Femur (tissue), 1 donor: ENCODE measurements around the gene HIVEP2.

Experiments used
- DNase-seq: peaks from one replicate; pipeline ENCODE4 v3.0.0-alpha.2; 2017

Gene HIVEP2

DNA sequence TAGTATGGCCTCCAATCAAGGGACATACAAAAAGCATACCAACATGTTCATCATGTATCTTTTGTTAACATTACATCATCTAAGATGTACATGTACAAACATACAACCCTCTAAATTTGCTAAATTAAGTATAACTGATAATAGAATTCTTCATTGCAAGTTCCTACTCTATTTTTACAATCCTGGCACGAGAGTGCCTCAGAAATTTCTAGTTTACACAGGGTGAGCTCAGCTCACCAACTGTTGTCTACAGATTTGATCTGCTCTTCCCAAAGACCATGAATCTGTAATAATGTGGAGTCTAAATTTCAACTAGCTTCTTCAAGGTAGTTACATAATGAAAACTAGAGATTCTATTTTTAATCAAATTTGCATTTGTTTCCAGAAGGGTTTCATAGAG, 179.7 kb downstream of the HIVEP2 start:
- no peak for DNase-seq

GRCh38 chr6:142764311-142764710, 180.7 kb downstream of the HIVEP2 start:
- no peak for DNase-seq

DNA sequence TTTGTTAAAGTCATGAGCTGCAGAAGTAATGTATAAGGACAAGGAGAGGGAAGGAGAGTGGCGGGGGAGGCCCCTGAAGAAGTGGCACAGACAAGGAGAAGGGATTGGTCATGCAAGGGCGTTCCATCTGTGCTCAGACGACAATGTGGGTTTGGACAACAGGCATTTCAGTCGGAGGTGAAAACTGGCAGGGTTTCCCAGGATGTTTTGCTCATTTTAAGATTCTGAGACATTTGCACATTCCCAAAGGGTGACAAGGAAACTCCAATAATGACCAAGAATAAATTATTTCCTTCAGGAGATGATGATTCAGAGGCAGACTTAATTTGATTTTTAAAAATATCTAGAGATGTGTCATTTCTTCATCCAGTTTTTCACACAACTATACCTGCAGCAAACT, 181.8 kb downstream of the HIVEP2 start:
- DNase-seq: no peak

DNA sequence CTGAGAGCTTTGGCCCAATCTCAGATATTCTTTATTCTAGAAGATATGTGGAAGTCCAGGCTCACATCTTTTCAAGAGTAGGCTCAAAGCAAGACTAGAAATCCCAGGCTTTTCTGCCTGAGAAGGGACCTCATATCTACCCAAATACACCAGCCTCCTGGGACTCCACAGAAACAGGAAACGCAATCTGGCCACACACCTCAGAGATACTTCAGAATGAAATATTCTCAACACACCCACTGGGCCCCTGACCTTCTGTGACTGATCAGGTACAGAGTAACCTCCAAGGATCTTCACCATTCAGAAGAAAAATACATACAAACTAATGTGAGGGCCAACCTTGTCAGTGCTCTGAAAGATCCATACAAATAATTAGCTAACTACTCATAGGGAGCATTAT, 183.2 kb downstream of the HIVEP2 start:
- DNase-seq: no peak

- no peak for DNase-seq
Measured at GRCh38 chr6:142760152-142760551, 184.8 kb downstream of the HIVEP2 start.

- no peak for DNase-seq
Measured at GRCh38 chr6:142758629-142759025, 186.3 kb downstream of the HIVEP2 start.

DNA sequence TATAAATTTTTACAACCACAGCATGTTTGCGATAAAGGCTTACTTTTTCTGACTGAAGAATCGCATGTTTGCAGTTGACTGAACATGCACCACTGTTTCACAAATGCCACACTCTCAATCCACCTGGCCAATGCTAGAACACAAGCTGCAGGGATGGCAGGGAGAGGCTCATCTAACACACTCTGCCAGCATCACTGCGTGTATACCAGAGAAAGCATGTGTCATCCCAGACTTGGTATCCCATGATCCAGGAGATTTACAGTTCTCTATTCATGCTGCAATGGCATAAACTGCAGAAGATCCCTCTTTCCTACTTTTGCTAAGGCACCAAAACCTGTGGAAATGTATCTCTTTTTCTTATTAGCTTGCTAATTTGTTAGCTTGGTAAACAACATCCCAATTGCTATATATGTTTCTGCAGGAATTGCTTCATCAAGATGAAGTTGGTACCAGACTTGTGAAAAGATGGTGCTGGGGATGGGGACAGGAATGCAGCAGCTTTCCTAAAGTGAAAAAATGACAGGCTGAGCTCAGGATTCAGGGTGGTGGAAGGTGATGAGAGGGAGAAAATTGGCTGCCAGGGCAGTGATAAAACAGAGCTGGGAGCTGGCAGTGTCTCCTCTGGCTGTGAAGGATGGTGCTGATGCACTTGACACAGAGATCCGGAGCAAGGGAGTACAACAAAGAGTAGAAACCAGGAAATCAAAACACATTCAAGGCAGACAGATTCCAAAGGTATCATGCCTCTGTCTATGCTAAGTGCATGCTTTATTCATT, 186.9 kb downstream of the HIVEP2 start:
- no peak for DNase-seq

DNA sequence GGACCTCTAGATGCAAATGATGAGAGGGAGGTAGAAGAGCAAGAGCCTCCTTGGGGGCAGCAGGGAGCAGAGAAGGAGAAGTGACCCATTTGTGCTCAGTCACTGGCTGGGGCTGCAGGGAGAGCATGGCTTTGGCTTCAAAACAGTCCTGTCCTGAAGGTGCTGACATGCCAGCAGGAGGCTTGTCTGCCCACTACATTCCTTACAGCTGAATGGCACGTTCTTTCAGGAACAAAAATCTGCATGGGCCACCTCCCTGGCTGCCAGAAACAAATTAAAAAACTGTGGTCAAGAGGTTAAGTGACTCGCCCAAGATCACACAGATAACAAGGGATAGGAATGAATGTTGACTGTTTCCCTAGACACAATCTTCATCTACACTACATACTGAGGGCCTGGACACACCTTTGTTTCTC, 188.8 kb downstream of the HIVEP2 start:
- DNase-seq: no peak

GRCh38 chr6:142753196-142753595, 191.8 kb downstream of the HIVEP2 start:
- no peak for DNase-seq

- no peak for DNase-seq
Measured at GRCh38 chr6:142752348-142752747, 192.6 kb downstream of the HIVEP2 start.

DNA sequence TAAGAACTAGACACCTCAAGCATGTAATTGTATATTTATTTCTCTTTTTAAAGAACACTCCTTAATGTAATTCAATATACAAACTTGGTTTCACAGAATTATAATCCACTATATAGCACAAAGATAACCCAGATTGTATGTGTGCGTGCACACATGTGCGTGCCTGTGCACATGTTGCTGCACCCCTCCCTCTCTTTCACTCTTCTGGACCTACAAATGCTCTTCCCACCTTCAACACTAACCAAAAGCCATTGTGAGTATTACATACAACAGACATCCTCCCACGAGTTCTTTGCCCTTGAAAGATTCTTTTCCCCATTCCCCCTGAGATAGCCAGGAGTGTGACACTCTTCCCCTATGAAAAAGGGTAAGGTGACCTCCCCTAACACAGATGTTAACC, 193.5 kb downstream of the HIVEP2 start:
- no peak for DNase-seq

DNA sequence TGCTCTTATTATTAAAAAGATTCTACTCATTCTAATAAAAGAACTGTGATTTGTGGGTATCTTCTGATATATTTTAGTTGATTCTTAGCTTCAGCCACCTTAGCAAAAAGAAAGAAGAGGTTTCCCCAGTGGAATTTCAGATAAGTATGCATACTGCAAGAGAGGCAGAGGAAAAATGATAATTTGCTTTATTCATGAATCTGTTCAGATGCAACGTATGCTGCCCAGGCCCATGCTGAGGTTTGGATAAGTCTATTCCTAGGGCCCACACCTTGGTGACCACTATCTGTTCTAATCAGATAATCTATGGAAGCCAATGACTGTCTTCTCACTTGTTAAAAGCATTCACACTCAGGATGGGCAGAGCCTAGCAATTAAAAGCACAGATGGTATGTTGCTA, 194.0 kb downstream of the HIVEP2 start:
- no peak for DNase-seq

- DNase-seq: no peak
Measured at GRCh38 chr6:142749556-142749955, 195.4 kb downstream of the HIVEP2 start.

- DNase-seq: peak; percentile 22
Measured at GRCh38 chr6:142746524-142746923, 198.5 kb downstream of the HIVEP2 start.

- no peak for DNase-seq
Measured at GRCh38 chr6:142744836-142745235, 200.1 kb downstream of the HIVEP2 start.

DNA sequence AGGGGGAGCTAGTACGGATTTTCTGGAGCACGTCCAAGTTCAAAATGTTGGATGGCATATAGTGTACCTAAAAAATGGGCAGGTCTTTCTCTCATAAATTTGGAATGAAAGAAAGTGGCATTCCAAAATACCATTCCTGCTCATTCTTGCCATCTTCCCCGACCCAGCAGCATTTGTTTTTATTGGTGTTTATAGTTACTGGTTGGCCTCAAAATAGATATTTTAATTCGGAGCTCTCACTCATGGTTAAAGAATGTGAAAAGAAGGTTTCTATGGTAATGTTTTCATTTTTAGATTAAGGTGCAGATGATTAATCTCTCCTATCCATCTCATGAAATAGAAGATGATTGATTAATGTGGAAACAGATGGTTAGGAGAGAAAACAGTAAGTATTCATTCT, 204.5 kb downstream of the HIVEP2 start:
- no peak for DNase-seq

DNA sequence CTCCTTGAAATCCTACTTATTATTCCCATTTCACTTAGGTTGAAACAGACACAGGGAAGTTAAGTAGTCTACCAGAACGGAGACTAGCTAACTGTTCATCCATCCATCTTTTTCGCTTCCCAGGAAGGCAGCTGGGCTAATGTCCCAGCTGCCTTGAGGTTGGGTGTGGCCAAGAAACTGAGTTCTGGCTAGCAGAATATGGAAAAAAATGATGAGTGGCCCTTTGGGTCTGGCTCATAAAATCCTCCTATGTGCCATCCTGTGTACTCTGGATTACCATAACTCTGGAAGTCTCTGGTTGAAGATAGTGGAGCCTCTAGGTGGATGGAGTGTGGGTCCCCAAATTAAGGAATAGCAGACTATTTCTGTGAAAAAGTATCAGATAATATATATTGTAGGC, 206.2 kb downstream of the HIVEP2 start:
- DNase-seq: no peak

GRCh38 chr6:142738035-142738396, 207.0 kb downstream of the HIVEP2 start:
- DNase-seq: no peak

DNA sequence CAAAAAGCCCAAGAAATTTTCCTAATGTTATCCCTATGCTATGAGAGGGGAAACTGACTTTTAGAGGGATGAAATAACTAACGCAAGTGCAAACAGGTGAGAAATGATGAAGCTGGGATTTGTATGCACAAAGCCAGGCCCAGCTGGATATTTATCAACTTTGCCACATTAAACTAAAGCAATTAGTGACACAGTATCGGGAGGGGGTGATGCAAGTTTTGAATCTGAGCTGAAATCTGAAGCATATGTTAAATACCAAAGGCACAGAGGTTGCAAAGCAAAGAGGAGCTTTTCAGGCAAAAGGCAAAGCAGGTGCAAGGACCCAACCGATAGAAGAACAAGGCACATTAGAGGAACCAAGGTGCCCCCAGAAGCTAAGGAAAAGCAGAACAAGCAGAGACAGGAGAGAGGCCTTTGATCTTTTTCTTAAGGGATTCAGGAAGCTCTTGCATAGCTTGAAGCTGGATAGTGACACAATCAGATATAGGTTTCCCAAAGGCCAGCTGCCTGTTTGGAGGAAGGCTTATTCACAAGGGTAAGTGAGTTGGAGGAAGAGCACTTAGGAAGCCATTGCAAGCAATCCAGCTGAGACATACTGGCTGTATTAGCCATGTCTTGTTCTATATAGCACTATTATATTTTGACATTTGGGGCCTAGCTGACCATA, 207.5 kb downstream of the HIVEP2 start:
- no peak for DNase-seq

- no peak for DNase-seq
Measured at GRCh38 chr6:142735204-142735603, 209.8 kb downstream of the HIVEP2 start.

DNA sequence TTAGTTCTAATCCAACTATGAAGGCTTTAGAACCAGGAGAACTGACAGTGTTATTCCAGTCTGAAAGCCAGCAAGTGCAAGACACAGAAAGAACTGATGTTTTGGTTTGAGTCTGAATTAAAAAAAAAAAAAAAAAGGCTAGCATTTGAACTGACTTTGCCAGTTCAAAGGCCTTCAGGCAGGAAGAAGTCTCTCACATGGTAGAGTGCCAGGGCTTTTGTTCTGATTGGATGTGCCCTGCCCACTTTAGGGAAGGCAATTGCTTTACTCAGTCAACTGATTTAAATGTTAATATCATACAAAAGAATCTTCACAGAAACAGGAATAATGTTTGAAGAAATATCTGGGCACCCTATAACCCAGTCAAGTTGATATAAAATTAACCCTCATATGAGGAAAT, 212.2 kb downstream of the HIVEP2 start:
- no peak for DNase-seq

GRCh38 chr6:142731611-142732010, 213.4 kb downstream of the HIVEP2 start:
- no peak for DNase-seq

GRCh38 chr6:142729618-142730017, 215.4 kb downstream of the HIVEP2 start:
- DNase-seq: no peak

GRCh38 chr6:142728910-142729481, 216.0 kb downstream of the HIVEP2 start:
- DNase-seq: no peak
